Measurements from ENCODE around the gene TRPM2.

GRCh38 chr21:44437371-44437695 lies 83.9 kb downstream of the TRPM2 start:
- TF ChIP-seq CTCF (conservative IDR thresholded peaks at IDR 0.05; ENCODE audit: low read depth, low read length) (no peak), MXI1 (IDR thresholded peaks at IDR 0.05; ENCODE audit: borderline replicate concordance, low read depth, low read length) (no peak), SMC3 (IDR thresholded peaks at IDR 0.05; ENCODE audit: low read depth, low read length) (no peak), RFX5 (IDR thresholded peaks at IDR 0.05; ENCODE audit: low read depth, low read length) (no peak), POLR2A (IDR thresholded peaks at IDR 0.05; ENCODE audit: low read depth, low read length) (no peak), RAD21 (IDR thresholded peaks at IDR 0.05; ENCODE audit: low read length) (no peak), CEBPB (IDR thresholded peaks at IDR 0.05; ENCODE audit: low read depth, low read length) (no peak), USF2 (IDR thresholded peaks at IDR 0.05; ENCODE audit: low read depth, low read length) (no peak), ELK1 (IDR thresholded peaks at IDR 0.05; ENCODE audit: borderline replicate concordance, low read depth, low read length) (no peak), CHD1 (IDR thresholded peaks at IDR 0.05; ENCODE audit: low read depth, low read length) (no peak), RCOR1 (IDR thresholded peaks at IDR 0.05; ENCODE audit: insufficient replicate concordance, low read length) (no peak), MAFK (IDR thresholded peaks at IDR 0.05; ENCODE audit: low read depth, low read length) (no peak)

Data from IMR-90 (cell line).